ENCODE data around the gene CCDC142. TPM values are rescaled to one million over a fixed set of nuclear protein-coding genes. Genes with fewer than 3 reads are reported as not detected.

The CCDC142 gene
- total and polyA plus RNA-seq, 9 donors = 3.7 to 31.1 (median 21.7) TPM

DNA sequence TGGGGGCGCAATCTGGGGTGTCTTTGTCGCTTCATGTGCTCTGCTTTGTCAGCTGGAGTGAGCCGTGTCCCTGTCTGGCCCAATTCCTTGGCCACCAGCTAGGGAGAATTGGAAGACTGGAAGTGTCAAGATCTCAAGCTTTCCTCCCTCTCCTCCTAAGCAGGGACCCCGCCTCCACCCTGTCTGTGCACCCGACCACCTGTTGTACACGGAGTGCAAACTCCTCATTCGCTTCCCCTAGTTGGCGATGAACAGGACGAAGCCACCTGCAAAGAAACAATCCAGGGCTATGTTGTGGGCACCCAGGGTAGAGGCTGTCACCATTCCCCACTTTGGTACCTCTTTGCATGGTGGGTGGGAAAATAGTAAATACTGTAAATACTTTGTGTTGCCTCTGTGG, 44.9 kb upstream of the CCDC142 start:
- Histone ChIP-seq H3K27me3 (no peaks in the 10 kb centered on the region), H3K36me3 (no peaks in the 10 kb centered on the region), H3K27ac (no peak overlapping the region), H3K4me1 (ENCODE audit: insufficient read depth) (peaks cover 13% of the 10 kb centered on the region), H3K9me3 (no peaks in the 10 kb centered on the region), H3K4me3 (no peak overlapping the region)
- DNase-seq = peak in 1 of 5 donors; percentile 21
- 91 to 93% (median 93%) methylated on average over 9 of the region's 9 CpGs for WGBS, 3 donors
- intact Hi-C loops (cut with DNase I) = no loop called here
- no peak for TF ChIP-seq POLR2A (IDR thresholded peaks at IDR 0.05)
- TF ChIP-seq, protein P1, sequence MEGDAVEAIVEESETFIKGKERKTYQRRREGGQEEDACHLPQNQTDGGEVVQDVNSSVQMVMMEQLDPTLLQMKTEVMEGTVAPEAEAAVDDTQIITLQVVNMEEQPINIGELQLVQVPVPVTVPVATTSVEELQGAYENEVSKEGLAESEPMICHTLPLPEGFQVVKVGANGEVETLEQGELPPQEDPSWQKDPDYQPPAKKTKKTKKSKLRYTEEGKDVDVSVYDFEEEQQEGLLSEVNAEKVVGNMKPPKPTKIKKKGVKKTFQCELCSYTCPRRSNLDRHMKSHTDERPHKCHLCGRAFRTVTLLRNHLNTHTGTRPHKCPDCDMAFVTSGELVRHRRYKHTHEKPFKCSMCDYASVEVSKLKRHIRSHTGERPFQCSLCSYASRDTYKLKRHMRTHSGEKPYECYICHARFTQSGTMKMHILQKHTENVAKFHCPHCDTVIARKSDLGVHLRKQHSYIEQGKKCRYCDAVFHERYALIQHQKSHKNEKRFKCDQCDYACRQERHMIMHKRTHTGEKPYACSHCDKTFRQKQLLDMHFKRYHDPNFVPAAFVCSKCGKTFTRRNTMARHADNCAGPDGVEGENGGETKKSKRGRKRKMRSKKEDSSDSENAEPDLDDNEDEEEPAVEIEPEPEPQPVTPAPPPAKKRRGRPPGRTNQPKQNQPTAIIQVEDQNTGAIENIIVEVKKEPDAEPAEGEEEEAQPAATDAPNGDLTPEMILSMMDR (IDR thresholded peaks at IDR 0.05) = no peak
- TF ChIP-seq EP300 (IDR thresholded peaks at IDR 0.05) = no peak

DNA sequence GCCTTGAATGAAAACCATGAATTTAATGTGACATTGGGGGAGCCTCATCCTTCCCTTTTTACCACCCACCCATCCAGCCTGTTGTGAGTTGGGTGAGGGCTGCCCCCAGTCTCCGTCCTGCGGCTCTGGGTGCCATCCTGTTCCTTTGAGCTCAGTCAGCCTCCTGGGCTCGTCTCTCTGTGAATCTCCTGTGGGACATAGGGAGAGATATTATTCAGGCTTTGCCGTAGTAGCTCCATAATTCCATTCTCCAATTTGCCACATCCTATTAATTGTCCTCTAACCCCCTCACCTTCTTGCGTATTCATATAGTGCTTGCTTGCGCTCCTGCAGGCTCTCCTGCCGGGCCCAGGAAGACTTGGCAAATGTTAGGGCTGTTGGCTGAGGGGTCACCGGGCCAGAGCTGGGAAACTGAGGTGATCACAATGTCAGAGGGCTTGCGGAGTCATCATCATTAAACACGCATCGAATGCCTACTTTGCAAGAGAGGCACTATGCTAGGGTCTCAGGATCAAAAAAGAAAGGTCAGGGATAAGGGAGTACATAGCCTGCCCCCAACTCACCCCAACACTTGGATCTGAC, 43.9 kb upstream of the CCDC142 start:
- Histone ChIP-seq H3K4me3 (no peak overlapping the region), H3K36me3 (no peaks in the 10 kb centered on the region), H3K4me1 (ENCODE audit: insufficient read depth) (peaks cover 13% of the 10 kb centered on the region), H3K9me3 (no peaks in the 10 kb centered on the region), H3K27me3 (no peaks in the 10 kb centered on the region), H3K27ac (no peak overlapping the region)
- DNase-seq = no peak
- 97 to 99% (median 98%) methylated on average over 11 of the region's 11 CpGs for WGBS, 3 donors
- intact Hi-C loops (cut with DNase I) = no loop called here
- TF ChIP-seq EP300 (IDR thresholded peaks at IDR 0.05) = no peak
- TF ChIP-seq, protein P1 (IDR thresholded peaks at IDR 0.05) = no peak
- TF ChIP-seq POLR2A (IDR thresholded peaks at IDR 0.05) = no peak

DNA sequence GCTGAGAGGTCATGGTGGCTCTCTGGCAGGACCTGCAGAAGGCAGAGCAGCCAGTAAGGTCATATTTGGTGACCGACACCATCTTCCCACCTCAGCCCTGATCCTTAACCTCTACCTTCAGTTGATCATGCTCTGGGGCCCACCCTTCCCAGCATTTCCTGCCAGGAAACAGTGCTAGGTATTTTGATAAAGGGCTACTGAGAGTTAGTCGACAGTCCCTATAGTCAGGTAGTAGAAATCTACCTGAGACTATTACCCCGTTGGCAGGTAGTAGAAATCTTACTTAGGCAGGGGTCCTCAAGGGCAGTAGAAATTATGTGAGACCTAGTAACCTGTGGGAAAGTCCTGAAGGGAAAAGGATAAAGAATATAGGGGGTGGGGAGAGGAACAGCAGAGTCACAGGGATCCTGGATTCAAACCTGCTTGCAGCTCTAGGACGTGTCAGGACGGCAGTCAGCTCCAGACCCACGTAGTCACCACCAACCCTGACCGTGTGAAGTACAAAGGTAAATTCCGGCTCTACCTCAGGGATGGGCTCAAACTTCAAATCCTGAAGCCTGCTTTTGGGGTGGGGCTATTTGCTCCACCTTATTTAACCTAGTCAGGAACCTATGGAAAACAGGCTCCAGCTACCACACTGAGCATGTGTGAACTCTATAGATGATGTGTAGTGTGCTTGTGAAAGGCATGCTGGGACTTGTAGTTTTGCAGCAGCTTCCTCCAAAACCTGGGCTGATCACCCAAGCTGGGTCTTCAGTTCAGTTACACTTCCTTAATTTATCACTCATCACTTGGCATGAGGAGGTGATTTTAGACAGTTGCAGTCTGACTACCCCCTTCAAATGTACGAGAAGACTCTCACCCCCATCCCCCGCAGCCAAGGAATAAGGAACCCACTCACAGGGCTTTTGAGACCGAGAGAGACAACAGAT, 43.2 kb upstream of the CCDC142 start, which contains the start of gene DQX1:
TSS of gene DQX1 (minus strand) at position 515 of the 932 bp plus-strand sequence. CDS start at position 13, 502 bp downstream.
- 89 to 91% (median 91%) methylated on average over 11 of the region's 11 CpGs for WGBS, 3 donors
- intact Hi-C loops (cut with DNase I) = no loop called here
- DNase-seq = no peak
- Histone ChIP-seq H3K9me3 (no peaks in the 10 kb centered on the region), H3K4me3 (no peak within 1 kb of the TSS), H3K27ac (no peak within 1 kb of the TSS), H3K36me3 (no peaks in the 10 kb centered on the region), H3K27me3 (no peaks in the 10 kb centered on the region), H3K4me1 (ENCODE audit: insufficient read depth) (peaks cover 13% of the 10 kb centered on the region)
- TF ChIP-seq EP300 (IDR thresholded peaks at IDR 0.05) = no peak
- TF ChIP-seq, protein P1 (IDR thresholded peaks at IDR 0.05) = no peak
- no peak for TF ChIP-seq POLR2A (IDR thresholded peaks at IDR 0.05)

DNA sequence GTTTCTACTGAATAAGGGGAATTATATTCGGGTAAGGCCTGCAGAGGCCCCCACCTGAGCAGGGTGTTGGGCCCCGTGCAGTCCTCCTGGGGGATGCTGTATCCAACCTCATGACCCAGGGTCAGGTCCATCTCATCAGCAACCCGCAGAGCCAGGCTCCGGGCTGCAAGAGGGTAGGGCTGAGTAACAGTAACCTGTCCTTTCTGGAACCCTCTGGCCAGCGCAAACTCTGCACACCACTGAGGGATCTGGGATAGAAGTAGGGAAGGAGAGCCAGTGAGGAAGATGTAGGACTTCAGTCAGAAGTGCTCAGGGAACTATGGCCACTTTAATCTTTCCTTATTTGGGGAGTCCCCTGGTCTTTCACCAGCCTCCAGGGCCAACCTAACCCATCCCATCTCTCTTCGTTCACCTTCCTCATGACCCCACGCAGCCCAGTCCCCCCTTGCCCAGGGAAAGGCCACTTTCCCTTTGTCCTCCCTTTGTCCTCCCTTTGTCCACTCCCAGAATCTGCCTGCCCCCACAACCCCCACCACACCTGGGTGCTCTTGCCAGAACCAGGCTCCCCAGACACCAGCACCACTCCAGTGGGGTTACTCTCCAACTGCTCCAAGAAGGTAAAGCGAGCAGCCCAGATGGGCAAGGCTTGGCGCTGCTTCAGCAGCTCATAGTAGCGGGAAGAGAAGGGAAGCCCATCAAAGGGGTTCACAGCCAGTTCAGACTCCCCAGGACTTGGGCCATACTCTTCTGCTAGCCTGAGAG, 42.3 kb upstream of the CCDC142 start:
- TF ChIP-seq EP300 (IDR thresholded peaks at IDR 0.05) (no peak), POLR2A (IDR thresholded peaks at IDR 0.05) (no peak)
- TF ChIP-seq, protein P1 (IDR thresholded peaks at IDR 0.05) = no peak
- intact Hi-C loops (cut with DNase I) = no loop called here
- no peaks in the 10 kb centered on the region for H3K9me3 ChIP-seq
- H3K36me3 ChIP-seq = no peaks in the 10 kb centered on the region
- H3K4me3 ChIP-seq = no peak overlapping the region
- H3K27me3 ChIP-seq = no peaks in the 10 kb centered on the region
- no peak overlapping the region for H3K27ac ChIP-seq
- peaks cover 6% of the 10 kb centered on the region for H3K4me1 ChIP-seq (ENCODE audit: insufficient read depth)
- DNase-seq = peak in 1 of 5 donors; percentile 22
- 82 to 89% (median 86%) methylated on average over 10 of the region's 10 CpGs for WGBS, 3 donors
